K562 (cell line): ENCODE data around the gene RPL39L. TPM values are rescaled to one million over a fixed set of nuclear protein-coding genes. Genes with fewer than 3 reads are reported as not detected.

ENCODE experiments used
- ATAC-seq: fragments of 200-7000 bp; cut with Tn5 transposase; 3 replicates; pipeline ENCODE4 v1.9.1; 2020; ENCODE audit warnings: moderate library complexity
- BruUV-seq: library from RNA; stranded (reverse); fragments of 400-500 nt; replicated peaks from 2 replicates; lab custom pipeline; 2021; lab: Mats Ljungman, UMichigan
- CTCF ChIA-PET: fragments of 300-600 bp; formaldehyde crosslinking; extraction: SDS; loops from one replicate; lab custom pipeline; 2021; ENCODE audit warnings: low intra/inter-chr PET ratio; lab: Yijun Ruan, JAX
- POLR2A ChIA-PET: fragments of 300-600, 350-650 bp; sonication (Branson Sonifier 250); formaldehyde crosslinking; extraction: SDS; loops from one replicate; lab custom pipeline; 2021; ENCODE audit warnings: antibody characterized with exemption, inconsistent platforms; lab: Yijun Ruan, JAX
- DNase-seq, 4 experiments: peaks; one replicate each; pipeline versions ENCODE4 v3.0.0 to v3.0.0-alpha.2; 2011 to 2018; ENCODE audit warnings: low spot score in 3 of 4, mixed read lengths in 3 of 4; ENCODE audit errors: extremely low read depth in 1 of 4
- FAIRE-seq: peaks from 2 replicates; lab custom pipeline; 2011; peaks lifted over from hg19 to GRCh38; lab: Jason Lieb, UNC
- H2AFZ ChIP-seq: 2 replicates; pipeline ENCODE4 v1.6.0; 2011; ENCODE audit warnings: low read depth, low read length, control low read depth, inconsistent platforms
- H3K27ac ChIP-seq: fragments of 200-600 bp; 3 replicates; pipeline ENCODE4 v1.8.0; 2011; ENCODE audit warnings: low read depth, mild to moderate bottlenecking, control low read depth, inconsistent platforms, low read length, moderate library complexity, mixed read lengths; ENCODE audit errors: extremely low read depth
- H3K27me3 ChIP-seq, 2 experiments: fragments of 300-600 bp in 1 of 2; 2 replicates in 1 of 2; 3 replicates in 1 of 2; pipeline versions ENCODE4 v1.6.0 to v1.8.0; 2011; ENCODE audit warnings: inconsistent platforms in 2 of 2, low read length in 2 of 2, mild to moderate bottlenecking in 1 of 2, mixed read lengths in 1 of 2, moderate library complexity in 1 of 2; ENCODE audit not compliant: control insufficient read depth in 2 of 2, insufficient read depth in 2 of 2
- H3K36me3 ChIP-seq: fragments of 300-600 bp; 3 replicates; pipeline ENCODE4 v1.8.0; 2011; ENCODE audit warnings: mild to moderate bottlenecking, low read length, inconsistent platforms; ENCODE audit not compliant: control insufficient read depth, insufficient read depth
- H3K4me1 ChIP-seq, 2 experiments: fragments of 200-600 bp in 1 of 2; replicated peaks in 1 of 2; 2 replicates in 1 of 2; 3 replicates in 1 of 2; pipeline versions ENCODE4 v1.5.1 to v1.8.0; 2011; ENCODE audit warnings: inconsistent platforms in 2 of 2, low read length in 2 of 2, mild to moderate bottlenecking in 1 of 2, mixed read lengths in 1 of 2, moderate library complexity in 1 of 2; ENCODE audit not compliant: control insufficient read depth in 2 of 2, insufficient read depth in 2 of 2
- H3K4me2 ChIP-seq: 2 replicates; pipeline ENCODE4 v1.6.1; 2011; ENCODE audit warnings: low read length, control low read depth, inconsistent platforms, mixed read lengths; ENCODE audit not compliant: insufficient read depth
- H3K4me3 ChIP-seq: fragments of 200-600 bp; sonication (generic), shearing (Covaris generic); 2 replicates; pipeline ENCODE4 v1.5.1; 2016; ENCODE audit warnings: control low read depth, inconsistent platforms
- H3K79me2 ChIP-seq: fragments of 200-600 bp; 3 replicates; pipeline ENCODE4 v1.8.0; 2011; ENCODE audit warnings: low read length, inconsistent platforms; ENCODE audit not compliant: control insufficient read depth, insufficient read depth
- H3K9ac ChIP-seq, 2 experiments: 2 replicates each; pipeline versions ENCODE4 v1.6.0 to v1.6.1; 2011; ENCODE audit warnings: low read depth in 2 of 2, low read length in 2 of 2, control low read depth in 1 of 2, inconsistent platforms in 1 of 2, mild to moderate bottlenecking in 1 of 2, mixed read lengths in 1 of 2; ENCODE audit not compliant: insufficient read depth in 1 of 2
- H3K9me1 ChIP-seq: one replicate; pipeline ENCODE4 v1.6.0; 2011; ENCODE audit warnings: inconsistent platforms, mild to moderate bottlenecking, low read length, moderate library complexity; ENCODE audit not compliant: control insufficient read depth, insufficient read depth
- H3K9me3 ChIP-seq: replicated peaks from 2 replicates; pipeline ENCODE4 v1.5.1; 2011; ENCODE audit warnings: low read depth, low read length, inconsistent platforms; ENCODE audit not compliant: control insufficient read depth, insufficient read depth
- H4K20me1 ChIP-seq: replicated peaks from 2 replicates; pipeline ENCODE4 v1.6.1; 2011; ENCODE audit warnings: low read length, inconsistent platforms, mixed read lengths; ENCODE audit not compliant: control insufficient read depth, insufficient read depth
- CTCF ChIP-seq, 3 experiments: IDR thresholded peaks in 2 of 3; conservative IDR thresholded peaks in 1 of 3; 2 replicates each; pipeline ENCODE4 v1.5.1; 2011 to 2012; ENCODE audit warnings: low read length in 3 of 3, mild to moderate bottlenecking in 3 of 3, control low read depth in 2 of 3, improper control_type of control experiment in 1 of 3, inconsistent platforms in 1 of 3, low read depth in 1 of 3, mixed read lengths in 1 of 3, moderate library complexity in 1 of 3; ENCODE audit not compliant: insufficient read depth in 2 of 3
- DMBX1 ChIP-seq: fragments of 250-450 bp; sonication (Bioruptor Pico); IDR thresholded peaks from 2 replicates; pipeline ENCODE4 v1.8.0; 2022; ENCODE audit warnings: inconsistent platforms, mild to moderate bottlenecking, moderate library complexity, borderline replicate concordance
- NFIC ChIP-seq: fragments of 450-650 bp; IDR thresholded peaks from 2 replicates; pipeline ENCODE4 v1.6.1; 2017; ENCODE audit warnings: mild to moderate bottlenecking, inconsistent platforms
- RAD21 ChIP-seq, 2 experiments: fragments of 250-450 bp in 1 of 2; fragments of 450-650 bp in 1 of 2; sonication (Bioruptor Pico) in 1 of 2; formaldehyde crosslinking in 1 of 2; IDR thresholded peaks in 1 of 2; conservative IDR thresholded peaks in 1 of 2; 2 replicates each; pipeline versions ENCODE4 v1.4.0 to v1.8.0; 2020 to 2022; ENCODE audit warnings: mild to moderate bottlenecking in 2 of 2, moderate library complexity in 1 of 2
- WGBS: fragments of 100-300 bp; shearing (Covaris generic); methylation state at CpG from one replicate; pipeline ENCODE4 v1.1.6; 2016; ENCODE audit warnings: low coverage, mixed read lengths; ENCODE audit not compliant: insufficient coverage; ENCODE audit errors: missing lambda C conversion rate; 5-methylcytosine and 5-hydroxymethylcytosine counted together
- in situ Hi-C: fragments of 300-500 bp; cut with MboI; formaldehyde crosslinking; loops from 4 replicates; pipeline ENCODE4 v1.15.0; 2018; ENCODE audit warnings: inconsistent platforms, mixed read lengths
- intact Hi-C: fragments of 100-400 bp; cut with micrococcal nuclease; formaldehyde crosslinking; loops from 2 replicates; pipeline ENCODE4 v1.14.2; 2022
- polyA plus RNA-seq, 8 experiments: library from polyadenylated mRNA; depleted of rRNA in 4 of 8; stranded (reverse) in 5 of 8; unstranded in 3 of 8; fragments of >200 nt; fragmentation: Nextera tagmentation in 2 of 8; fragmentation: Illumina TruSeq in 1 of 8; extraction: Ambion mirVana in 2 of 8; extraction: Trizol in 1 of 8; gene quantifications; 2 replicates each; pipeline versions ENCODE4 v1.2.1 to v1.2.3, GENCODE V29; 2011 to 2014; ENCODE audit warnings: inconsistent platforms in 1 of 8, missing spikeins in 1 of 8
- total RNA-seq, 7 experiments: library from RNA; depleted of rRNA in 6 of 7; stranded (reverse); fragments of >200 nt in 6 of 7; fragmentation: Illumina TruSeq in 2 of 7; extraction: Trizol in 2 of 7; gene quantifications; 2 replicates each; pipeline versions ENCODE4 v1.2.1 to v1.2.3, GENCODE V29; 2011 to 2021; ENCODE audit warnings: low replicate concordance in 1 of 7

Gene RPL39L
- total and polyA plus RNA-seq, 9 of the 15 experiments (the other 6 are each of a cell fraction or from before 2014, with no cell fraction given) = 15.0 to 122 (median 45.5) TPM

GRCh38 chr3:187150599-187150998, 11.3 kb upstream of the RPL39L start:
- ATAC-seq (peak; percentile 78), DNase-seq (peak in 1 of 4 experiments; percentile 43), FAIRE-seq (no peak)
- H3K9ac ChIP-seq = no peak overlapping the region
- peak overlapping the region; percentile 48; the same call in 1 of the 2 replicates for H2AFZ ChIP-seq
- H3K79me2 ChIP-seq = no peaks in the 10 kb centered on the region
- H3K27me3 ChIP-seq = no peaks in the 10 kb centered on the region
- H3K9me3 ChIP-seq = no peaks in the 10 kb centered on the region
- ChIA-PET CTCF (no interaction called here), POLR2A (no interaction called here)
- H4K20me1 ChIP-seq = no peaks in the 10 kb centered on the region
- TF ChIP-seq RAD21 (CRISPR knock-in tag; conservative IDR thresholded peaks at IDR 0.05 in 1 of 2, IDR thresholded peaks at IDR 0.05 in 1 of 2) = peak in 1 of 2 experiments; percentile 49; a peak in 2 of 4 replicates
- TF ChIP-seq DMBX1 (CRISPR knock-in tag) = no peak
- peak; percentile 44 to 54 (median 46); a peak in 5 of 6 replicates for TF ChIP-seq CTCF (IDR thresholded peaks at IDR 0.05 in 2 of 3, conservative IDR thresholded peaks at IDR 0.05 in 1 of 3; ENCODE audit: insufficient read depth in 2 of 3, low read depth in 1 of 3, low read length in 3 of 3)
- TF ChIP-seq NFIC = peak; percentile 78
- intact Hi-C loops = no loop called here
- no peaks in the 10 kb centered on the region; a peak in 1 of 5 replicates for H3K4me1 ChIP-seq
- H3K36me3 ChIP-seq = no peaks in the 10 kb centered on the region
- H3K4me2 ChIP-seq = 0 out of 2 replicates have a peak overlapping the region, but pooled peaks have one; percentile 1
- H3K4me3 ChIP-seq = no peak overlapping the region
- H3K9me1 ChIP-seq = no peaks in the 10 kb centered on the region
- no TSS peak for BruUV-seq
- 6% methylated on average over 2 of the region's 2 CpGs for WGBS
- in situ Hi-C loops = no loop called here
- no peak overlapping the region for H3K27ac ChIP-seq
